ENCODE data around the gene BCL2L13. TPM values are rescaled to one million over a fixed set of nuclear protein-coding genes. Genes with fewer than 3 reads are reported as not detected.

Gene BCL2L13
- total RNA-seq, 1 experiment from 2014 or later = 44.0 TPM

Small RNAs within 50 kb of the gene (microRNA-seq; reads per million reads assigned to microRNA genes)
- not detected for gene MIR3198-1 (ENCODE audit: unreplicated experiment)

Other genes with a start within 250 kb of the BCL2L13 start
- 3.9 TPM for gene SLC25A18, start 75.3 kb upstream of the BCL2L13 start, total RNA-seq (2021; ENCODE audit: unreplicated experiment)
- 136 TPM for gene ATP6V1E1, start 10.0 kb upstream of the BCL2L13 start, total RNA-seq (2021; ENCODE audit: unreplicated experiment)
- gene BID, start 135.7 kb downstream of the BCL2L13 start, total RNA-seq (2021; ENCODE audit: unreplicated experiment) = 66.7 TPM